GM19438 (cell line): ENCODE measurements around the gene CLDN2.
A peak's percentile ranks its signal among the peaks of the same experiment; 100 is the strongest.
"Not testable (repeated sequence)": the region's sequence is repeated elsewhere in the genome, so short reads cannot be mapped to it uniquely, and the experiment has no call there.

Experiments
- ATAC-seq: cut with Tn5 transposase; IDR thresholded peaks from one replicate; pipeline ENCODE4 v1.9.1; 2021; ENCODE audit warnings: low read depth; ENCODE audit not compliant: unreplicated experiment

The CLDN2 gene, protein sequence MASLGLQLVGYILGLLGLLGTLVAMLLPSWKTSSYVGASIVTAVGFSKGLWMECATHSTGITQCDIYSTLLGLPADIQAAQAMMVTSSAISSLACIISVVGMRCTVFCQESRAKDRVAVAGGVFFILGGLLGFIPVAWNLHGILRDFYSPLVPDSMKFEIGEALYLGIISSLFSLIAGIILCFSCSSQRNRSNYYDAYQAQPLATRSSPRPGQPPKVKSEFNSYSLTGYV

DNA sequence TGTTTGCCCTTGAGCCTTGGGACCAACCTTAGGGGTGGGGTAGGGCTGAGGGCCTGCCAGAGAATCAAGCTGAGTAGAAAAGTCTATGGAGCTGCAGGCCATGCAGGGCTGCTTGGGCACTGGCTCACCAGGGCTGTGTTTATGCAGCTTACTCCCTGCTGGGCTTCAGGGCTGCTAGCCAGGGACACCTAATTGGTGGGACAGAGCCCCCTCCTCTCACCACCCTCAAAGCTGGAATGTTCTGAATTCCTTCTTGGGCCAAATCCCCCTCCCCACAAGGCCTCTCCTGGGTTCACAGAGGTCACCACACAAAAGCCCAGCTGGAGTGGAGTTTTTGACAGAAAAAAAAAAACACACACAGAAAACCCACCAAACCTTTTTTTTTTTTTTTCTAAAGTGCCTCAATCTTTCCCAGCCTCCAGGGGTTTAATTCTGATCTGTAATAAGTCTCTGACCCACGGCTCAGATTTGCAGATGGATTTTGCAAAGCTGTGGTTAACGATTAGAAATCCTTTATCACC is at the start of gene CLDN2:
TSS of gene CLDN2 (plus strand) at position 471 of the 521 bp plus-strand sequence. CDS start 7,827 bp downstream, outside the sequence.
- no peak for ATAC-seq

DNA sequence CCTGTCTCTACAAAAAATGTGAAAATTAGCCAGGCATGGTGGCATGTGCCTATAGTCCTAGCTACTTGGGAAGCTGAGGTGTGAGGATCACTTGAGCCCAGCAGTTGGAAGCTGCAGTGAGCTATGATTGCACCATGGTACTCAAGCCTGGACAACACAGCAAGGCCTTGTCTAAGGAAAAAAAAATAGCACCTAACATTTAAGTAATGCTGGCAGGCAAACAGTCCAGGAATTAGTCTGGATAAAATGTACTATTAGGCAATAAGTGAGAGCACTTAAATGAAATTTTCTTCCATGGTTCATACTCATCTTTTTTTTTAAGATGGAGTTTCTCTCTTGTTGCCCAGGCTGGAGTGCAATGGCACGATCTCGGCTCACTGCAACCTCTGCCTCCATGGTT is 47.4 kb upstream of the CLDN2 start:
- ATAC-seq: not testable (repeated sequence)

DNA sequence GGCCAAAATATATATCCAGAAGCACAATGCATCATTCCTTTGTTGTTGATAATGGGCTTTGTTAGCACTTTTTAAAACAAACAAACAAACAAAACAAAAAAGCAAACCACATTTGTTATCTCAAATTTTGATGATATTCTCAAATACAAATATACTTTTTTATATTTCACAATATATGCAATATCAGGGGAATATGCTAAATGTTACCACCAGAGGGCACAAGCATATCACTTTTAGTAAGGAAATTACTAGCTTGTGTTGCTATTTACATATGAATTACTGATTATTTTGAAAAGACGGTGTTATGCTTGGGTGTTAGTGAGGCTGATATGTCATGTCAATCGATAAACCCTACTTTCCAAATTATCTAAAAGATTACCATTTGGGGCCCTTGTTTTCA is 46.1 kb upstream of the CLDN2 start:
- ATAC-seq: no peak

DNA sequence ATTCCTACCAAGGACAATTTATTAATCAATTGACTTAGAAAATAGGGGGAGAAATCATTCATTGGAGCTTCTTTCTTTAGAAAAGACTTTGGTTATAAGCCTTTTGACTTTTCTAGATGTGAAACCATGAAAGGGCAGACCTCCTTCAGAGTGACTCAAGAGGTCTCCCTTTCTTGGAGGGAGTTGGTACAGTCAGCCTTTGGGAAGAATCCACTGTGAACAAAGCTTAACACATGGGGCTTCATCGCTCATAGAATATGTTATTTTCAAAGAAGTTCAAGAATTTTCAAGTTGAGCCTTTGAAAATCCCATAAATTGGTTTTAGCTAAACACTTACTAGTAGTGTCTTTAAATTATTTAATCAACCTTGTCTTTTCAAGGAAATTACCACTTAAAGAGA is 45.1 kb upstream of the CLDN2 start:
- ATAC-seq: no peak

DNA sequence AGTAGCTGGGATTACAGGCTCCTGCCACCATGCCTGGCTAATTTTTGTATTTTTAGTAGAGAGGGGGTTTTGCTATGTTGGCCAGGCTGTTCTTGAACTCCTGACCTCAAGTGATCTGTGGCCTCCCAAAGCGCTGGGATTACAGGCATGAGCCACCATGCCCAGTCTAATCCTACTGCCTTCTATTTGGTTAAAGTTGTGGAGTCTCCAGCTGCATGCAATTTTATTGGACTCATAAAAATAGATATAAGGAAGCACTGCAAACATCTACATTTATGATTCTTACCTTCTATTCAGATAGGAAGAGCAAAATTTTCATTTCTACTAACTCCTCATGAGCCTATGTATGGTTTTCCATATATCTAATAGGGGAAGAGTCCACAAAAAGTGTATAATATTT is 30.7 kb upstream of the CLDN2 start:
- ATAC-seq: no peak

DNA sequence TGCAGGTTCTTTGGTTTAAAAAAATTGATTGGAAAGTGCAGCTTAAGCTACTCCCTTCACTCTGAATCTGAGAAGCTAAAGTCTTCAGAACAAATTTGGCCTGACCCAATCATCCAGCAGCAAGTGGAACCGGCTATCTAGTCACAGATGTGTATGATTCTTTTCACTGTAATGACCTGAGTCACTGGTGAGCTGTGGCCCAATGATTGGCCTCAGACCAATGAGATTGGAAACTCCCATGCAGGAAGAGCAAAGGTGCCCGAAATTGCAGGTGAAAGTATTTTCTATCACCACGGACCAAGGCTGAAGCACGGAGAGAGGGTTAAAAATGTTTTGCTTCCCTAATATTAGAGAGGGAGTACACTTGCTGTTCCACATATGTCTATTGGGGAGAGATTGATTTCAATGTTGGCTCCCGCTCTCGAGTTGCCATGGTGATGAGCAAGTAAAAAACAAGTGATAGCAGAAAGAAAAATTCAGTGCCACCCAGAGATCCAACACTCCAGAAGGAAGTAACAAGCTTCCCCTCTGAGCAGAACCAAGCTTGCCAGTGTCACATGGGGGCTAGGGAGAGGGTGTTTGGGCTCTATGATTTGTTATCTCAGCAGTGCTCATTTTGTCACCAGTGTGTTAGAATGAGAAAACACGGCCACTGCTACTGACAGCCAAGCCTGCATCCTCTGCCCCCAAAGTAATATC is 28.3 kb upstream of the CLDN2 start:
- ATAC-seq: no peak

DNA sequence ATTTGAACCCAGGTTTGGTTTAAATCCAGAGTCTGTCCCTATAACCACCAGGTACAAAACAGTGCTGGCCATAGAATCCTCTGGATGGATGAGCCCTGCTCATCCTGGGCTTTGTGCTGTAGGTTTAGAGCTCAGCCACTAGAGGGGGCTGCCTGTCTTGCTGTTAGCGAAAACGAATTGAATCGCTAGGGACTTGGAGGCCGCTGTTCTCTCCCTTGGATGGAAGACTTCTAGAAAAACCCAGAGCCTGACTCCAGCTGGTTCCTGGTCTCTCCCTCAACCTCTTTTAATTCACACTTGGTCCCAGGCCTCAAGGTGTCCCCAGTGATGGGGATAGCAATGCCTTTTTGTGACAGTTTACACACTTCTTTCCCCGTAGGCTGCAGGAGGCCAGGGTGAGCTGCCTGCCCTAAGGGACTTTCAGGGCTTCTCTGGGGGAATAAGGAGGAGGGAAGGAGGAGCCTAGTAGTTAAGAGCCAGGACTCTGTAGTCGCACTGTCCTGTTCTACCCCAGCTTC is 25.8 kb upstream of the CLDN2 start:
- ATAC-seq: peak; percentile 77

DNA sequence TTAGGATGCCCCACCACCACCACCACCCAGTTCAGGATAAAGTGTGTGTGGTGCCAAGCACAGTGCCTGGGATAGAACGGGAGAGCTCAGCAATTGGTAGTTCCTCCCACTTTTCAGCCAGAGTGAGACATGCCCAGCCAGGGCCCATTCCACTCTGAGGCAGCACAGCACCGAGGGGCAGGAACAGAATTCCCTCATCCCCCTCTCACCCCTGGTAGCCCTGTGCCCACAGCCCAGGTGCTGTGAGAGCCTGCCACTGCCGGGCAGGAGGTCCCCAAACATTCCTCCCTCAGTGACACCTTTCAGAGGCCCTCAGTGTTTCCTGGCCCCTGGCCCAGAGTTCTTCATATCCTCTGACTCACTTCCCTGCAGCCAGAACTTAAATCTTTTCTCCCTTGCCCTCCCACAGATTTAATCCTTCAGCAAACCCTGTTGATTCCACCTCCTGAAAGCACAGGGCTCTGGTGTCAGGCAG is 25.2 kb upstream of the CLDN2 start:
- ATAC-seq: no peak

DNA sequence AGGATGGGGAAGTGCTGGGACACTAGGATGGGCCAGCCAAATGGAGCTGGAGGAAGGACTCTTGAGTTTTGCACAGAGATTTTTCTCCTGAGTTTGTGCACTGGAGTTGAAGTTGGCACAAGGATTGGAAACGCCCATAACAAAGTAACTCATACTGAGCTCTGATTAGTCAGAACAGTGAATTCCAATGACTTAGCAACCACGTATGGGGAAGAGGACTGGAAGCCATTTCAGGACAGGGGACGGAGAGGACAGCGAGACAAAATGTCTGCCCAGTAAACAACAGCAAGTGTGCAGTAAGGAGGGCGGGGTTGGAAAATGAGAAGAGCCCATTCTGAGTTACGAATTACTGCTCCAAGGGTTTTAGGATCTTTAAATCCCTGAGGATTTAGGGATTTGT is 22.9 kb upstream of the CLDN2 start:
- no peak for ATAC-seq

DNA sequence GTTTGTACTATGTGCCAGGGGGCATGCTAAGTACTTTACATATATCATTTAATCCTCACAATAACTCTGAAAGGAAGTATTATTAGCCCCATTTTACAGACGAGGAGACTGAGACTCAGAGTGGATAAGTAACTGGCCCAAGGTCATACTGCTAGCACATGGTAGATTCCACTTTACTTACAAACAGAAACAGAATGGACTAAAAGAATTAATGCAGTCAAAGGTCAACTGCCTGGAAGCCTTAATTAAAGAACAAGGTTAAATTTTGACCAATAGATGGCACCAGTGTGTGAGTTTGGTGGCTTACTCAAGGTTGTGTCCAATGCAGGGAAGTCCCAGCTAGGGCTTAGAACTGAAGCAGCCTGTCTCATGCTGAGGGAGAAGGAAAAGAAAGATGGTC is 21.7 kb upstream of the CLDN2 start:
- ATAC-seq: peak; percentile 67

DNA sequence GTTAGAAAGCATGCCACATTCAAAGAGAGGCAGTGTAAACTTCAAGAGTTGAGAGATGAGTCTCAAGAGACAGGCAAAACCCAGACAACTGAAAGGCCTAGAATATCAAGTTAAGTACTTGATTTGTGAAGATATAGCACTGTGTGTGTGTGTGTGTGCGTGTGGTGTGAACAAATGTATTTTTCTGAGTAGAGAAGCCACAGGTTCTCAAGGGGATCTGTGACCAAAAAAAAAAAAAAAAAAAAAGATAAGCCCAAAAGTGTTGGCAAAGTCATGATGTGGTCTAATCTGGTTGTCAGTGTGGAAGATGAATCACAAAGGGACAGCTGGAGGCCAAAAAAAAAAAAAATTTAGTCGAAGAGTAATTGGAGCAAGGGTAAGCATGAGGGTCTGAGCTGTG is 20.9 kb upstream of the CLDN2 start:
- ATAC-seq: no peak

DNA sequence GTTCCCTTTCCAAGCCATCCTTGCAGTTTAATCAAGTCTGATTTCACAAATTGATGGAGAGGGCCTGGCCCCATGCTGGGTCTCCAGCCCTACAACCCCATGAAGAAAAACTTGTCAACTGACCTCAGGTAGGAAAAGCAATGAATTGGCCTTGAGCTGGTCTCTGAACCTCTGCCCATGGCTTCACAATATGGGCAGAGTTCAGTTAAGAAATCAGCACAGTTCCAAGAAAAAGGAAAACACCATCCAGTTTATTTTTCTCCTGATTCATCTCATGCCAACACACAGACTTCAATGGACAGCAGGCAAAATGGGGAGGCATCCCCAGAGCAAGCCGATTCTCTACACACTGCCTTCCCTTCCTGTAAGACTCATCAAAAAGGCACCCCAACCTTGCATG is 20.4 kb upstream of the CLDN2 start:
- no peak for ATAC-seq

DNA sequence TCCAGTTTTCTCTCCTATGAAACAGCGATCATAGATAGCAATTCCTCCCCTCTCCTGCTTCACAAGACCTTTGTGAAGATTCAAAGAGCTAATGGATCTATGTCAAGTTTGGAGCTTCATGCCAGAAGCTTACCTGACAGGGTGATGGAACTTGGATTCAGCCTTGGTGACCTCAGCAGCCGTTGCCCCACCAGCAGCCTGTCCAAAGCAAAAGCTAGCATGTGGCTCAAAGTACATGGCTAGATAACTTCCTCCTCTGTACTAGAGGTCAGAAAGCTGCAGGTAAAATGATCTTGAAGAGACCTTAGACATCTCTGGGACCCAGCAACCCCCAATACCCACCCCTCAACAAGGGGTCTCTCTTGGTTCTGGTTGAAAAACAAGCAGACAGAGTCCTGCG is 18.9 kb upstream of the CLDN2 start:
- ATAC-seq: no peak

DNA sequence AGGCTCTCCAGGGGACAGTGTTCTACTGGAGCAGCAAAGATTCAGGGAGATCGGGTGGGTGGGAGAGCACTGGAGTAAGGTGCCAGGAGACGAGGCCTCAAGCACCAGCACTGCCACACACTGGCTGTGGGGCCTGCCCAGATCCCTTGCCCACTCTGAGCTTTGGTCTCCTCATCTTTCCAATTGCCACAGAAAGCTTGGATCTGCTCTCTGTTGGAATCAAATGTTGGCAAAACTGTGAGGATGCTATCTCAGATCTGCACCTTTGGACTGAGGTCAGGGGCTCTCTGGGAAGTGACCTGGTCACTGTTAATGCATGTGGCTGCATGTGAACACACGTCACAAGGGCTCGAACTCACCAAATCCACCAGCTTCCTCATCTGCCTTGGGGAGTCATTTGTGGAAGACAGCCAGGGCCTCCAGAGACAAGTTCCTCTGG is 18.4 kb upstream of the CLDN2 start:
- no peak for ATAC-seq

DNA sequence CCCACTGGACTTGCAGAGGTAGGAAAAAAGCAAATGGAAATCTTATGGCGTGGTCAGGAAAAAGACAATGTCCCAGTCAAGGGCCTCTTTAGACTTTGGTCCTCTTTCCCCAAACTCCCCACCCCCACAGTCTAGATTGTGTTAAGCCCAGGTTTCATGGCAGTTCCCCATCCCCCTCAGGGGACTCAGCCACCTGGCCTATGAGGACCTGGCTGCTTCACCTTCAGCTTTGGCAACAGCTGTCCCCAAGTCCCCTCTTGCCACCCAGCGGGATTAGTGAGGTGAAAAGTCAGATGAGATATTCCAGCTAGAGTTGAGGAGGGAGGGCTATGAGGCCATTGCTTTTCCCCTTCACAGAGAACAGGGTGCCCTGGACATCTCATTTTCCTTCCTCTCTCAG is 17.5 kb upstream of the CLDN2 start:
- no peak for ATAC-seq

DNA sequence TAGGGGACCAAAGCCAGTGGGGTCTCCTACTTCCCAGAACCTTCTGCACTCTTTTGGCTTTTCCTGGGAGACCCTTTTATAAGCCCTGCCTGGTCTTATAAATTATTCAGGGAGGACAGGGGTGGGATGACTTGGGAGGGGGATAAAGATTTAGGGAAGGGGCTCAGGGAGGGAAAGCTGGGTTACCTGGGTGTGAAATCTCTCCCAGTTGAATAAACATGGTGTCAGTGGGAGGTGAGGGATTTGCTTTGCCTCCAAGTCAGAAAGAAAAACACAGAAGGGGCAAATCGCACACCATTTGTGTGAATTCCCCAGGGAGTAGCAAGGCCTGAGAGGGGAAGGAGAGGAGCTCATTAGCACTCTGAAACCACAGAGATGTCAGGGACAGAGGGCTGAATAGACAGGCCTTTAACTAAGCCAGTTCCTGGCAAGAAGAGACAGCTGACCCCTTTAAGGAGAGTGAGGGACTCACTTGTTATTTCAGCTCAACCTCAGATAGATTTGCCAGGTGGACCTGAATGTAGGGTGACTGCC is 16.8 kb upstream of the CLDN2 start, which contains the start of gene RIPPLY1:
TSS of gene RIPPLY1 (minus strand) at position 51 of the 534 bp plus-strand sequence. CDS start 54 bp downstream, outside the sequence.
- ATAC-seq: no peak

DNA sequence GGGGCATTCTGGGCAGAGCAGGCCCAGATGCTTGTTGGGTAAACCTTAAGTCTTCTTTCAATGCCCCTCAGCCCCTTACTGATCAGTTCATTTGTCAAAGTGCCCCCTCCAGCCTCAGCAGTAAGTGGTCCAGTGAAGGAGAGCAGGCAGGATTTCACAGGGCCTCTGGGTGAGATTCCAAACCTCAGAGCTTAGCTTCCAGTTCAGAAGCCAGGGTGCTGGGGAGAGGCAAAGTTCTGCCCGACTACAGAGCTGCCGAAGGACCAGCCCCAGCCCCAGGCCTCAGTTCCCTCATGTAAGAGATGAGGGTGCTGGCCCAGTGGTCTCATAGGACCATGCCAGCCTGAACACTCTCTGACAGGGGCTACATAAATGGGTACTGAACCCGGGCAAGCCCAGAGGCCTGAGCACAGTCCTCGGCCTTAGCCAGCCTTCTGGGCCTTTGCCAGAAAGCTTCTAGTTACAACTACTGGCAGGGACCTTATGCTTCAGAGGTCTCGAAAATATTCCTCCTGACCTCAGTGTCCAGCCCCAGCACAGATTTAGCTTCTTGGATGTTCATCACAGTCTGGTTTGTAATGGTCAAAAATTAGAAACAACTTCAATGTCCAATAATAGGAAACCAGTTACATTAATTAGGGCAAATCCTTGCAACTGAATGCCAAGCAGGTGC is 16.2 kb upstream of the CLDN2 start:
- ATAC-seq: no peak

DNA sequence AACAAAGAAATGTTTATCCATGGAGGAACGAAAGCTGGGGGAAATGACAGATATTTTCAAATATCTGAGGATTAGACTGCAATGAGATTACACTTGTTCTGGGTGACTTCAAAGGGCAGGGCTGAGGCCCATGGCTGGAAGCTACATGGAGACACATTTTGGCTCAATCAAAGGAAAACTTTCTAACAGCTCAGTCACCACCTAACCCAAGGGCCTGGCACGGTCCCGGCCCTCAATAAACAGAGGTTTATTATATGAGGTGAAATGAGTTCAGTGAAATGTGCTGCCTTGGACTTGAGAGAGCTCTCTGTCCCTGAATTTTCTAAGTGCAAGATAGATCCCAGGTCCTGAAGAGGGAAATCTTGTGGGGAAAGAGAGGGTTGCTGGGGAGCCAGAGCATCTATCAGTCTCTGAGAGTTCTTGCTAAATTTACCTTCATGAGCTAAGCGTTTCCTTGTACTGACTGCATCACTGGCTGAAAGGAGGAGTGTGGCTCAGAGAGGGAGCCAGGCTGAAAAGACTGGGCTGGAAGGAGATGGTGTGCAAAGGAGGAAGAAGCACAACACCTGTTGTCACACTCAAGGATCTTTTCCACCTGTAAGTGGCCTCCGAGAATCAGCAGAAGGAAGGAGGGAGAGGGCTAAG is 15.0 kb upstream of the CLDN2 start:
- no peak for ATAC-seq

DNA sequence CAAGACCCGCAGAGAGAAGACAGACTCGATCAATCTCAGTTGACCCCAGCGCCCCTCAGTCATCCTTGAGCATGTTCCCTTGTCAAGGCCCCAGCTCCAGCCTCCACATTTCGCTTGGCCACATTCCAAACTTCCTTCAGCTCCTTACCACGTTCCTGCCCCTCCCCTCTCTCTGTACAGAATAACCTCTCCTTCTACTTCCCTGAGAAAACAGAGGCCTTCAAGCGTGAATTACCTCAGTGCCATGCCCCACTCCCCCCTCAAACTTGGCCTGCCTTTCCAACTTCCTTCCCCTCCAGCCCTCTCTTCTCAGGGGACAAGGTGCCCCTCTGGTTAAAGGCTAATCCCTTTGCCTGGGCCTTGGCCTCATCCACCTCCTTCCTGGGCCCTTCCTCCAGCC is 13.8 kb upstream of the CLDN2 start:
- ATAC-seq: no peak

DNA sequence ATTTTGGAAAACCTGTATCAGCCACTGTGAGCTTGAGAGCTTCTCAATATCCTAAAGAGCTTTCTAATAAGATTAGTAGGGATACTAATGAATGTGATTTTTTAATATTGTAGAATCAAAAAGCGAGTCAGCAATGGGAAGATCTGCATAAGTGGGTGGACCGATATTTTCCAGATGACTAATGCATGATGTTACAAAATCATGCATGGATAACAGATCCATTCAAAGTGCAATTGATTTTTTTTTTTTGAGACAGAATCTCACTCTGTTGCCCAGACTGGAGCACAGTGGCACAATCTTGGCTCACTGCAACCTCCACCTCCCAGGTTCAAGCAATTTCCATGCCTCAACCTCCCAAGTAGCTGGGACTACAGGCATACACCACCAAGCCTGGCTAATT is 7.3 kb upstream of the CLDN2 start:
- no peak for ATAC-seq
